Right ventricle myocardium superior (tissue), 1 donor: Measurements from ENCODE around the gene MAP2K6. TPM values are rescaled to one million over a fixed set of nuclear protein-coding genes. Genes with fewer than 3 reads are reported as not detected.
"Not testable (repeated sequence)": the region's sequence is repeated elsewhere in the genome, so short reads cannot be mapped to it uniquely, and the experiment has no call there.

Source experiments
- ATAC-seq: fragments of 200-7000 bp; cut with Tn5 transposase; one replicate; pipeline ENCODE4 v1.9.1; 2020; ENCODE audit warnings: mild to moderate bottlenecking; ENCODE audit not compliant: poor library complexity
- DNase-seq: peaks from one replicate; pipeline ENCODE4 v3.0.0-alpha.2; 2020
- intact Hi-C: fragments of 100-400 bp; cut with DNase I; formaldehyde crosslinking; loops from one replicate; pipeline ENCODE4 v1.11.2; 2022
- total RNA-seq: library from RNA; stranded (reverse); fragmentation: NEBNext Ultra II Directional; extraction: Animal tissue kit (Norgen Biotek cat#: 25700); gene quantifications from one replicate; pipeline ENCODE4 v1.2.1, GENCODE V29; 2021
- donor health status: DM: no; HTN: yes; CAD: no; lungs with severe emphysema.

MAP2K6 gene
- total RNA-seq, 1 donor from 2014 or later = 2.8 TPM

GRCh38 chr17:69478916-69479315, 64.4 kb downstream of the MAP2K6 start:
- ATAC-seq = no peak
- intact Hi-C loops = no loop called here
- DNase-seq = no peak

GRCh38 chr17:69479756-69480155, 65.3 kb downstream of the MAP2K6 start:
- ATAC-seq, DNase-seq, intact Hi-C loops: not testable (repeated sequence)

- DNase-seq (peak; percentile 50), ATAC-seq (peak; percentile 68)
- intact Hi-C loops = no loop called here
These were observed 65.7 kb downstream of the MAP2K6 start for GRCh38 chr17:69480245-69480644.

- DNase-seq (no peak), ATAC-seq (peak; percentile 93)
- intact Hi-C loops = no loop called here
These were observed 70.8 kb downstream of the MAP2K6 start for GRCh38 chr17:69485251-69485661.

- intact Hi-C loops = no loop called here
- DNase-seq (no peak), ATAC-seq (peak; percentile 34)
These were observed 71.6 kb downstream of the MAP2K6 start for GRCh38 chr17:69485901-69486643.

- DNase-seq (no peak), ATAC-seq (no peak)
- intact Hi-C loops = no loop called here
These were observed 72.5 kb downstream of the MAP2K6 start for GRCh38 chr17:69486779-69487637.

- ATAC-seq (no peak), DNase-seq (no peak)
- intact Hi-C loops = no loop called here
These were observed 74.8 kb downstream of the MAP2K6 start for GRCh38 chr17:69489313-69489712.

DNA sequence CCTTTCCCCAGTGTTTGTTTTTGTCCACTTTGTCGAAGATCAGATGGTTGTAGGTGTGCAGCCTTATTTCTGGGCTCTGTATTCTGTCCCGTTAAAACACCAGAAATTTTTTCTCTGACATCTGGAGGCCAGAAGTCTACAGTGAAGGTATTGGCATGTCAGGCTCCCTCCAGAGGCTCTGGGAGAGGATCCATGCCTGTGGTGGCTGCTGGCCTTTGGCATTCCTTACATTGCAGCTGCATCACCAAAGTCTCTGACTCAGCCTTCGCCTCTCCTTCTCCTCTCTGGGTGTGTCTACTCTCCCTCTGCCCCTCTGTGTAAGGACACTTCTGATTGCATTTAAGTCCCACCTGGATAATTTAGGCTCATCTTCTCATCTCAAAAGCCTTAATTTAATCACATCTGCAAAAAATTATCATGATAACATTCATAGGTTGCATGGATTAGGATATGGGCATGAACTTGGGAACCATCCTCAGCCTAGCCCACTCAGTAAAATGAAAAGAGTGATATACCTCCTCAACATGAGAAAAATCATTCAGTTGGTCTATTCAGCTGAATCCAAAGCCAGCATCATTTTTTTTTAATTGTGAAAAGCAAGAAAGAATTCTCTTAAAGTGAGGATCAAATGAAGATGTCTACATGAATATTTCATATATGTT, 78.0 kb downstream of the MAP2K6 start:
- intact Hi-C loops = no loop called here
- DNase-seq = no peak
- no peak for ATAC-seq

GRCh38 chr17:69495787-69496186, 81.3 kb downstream of the MAP2K6 start:
- intact Hi-C loops = no loop called here
- no peak for ATAC-seq
- no peak for DNase-seq

- intact Hi-C loops = no loop called here
- no peak for ATAC-seq
- DNase-seq = no peak
These were observed 82.7 kb downstream of the MAP2K6 start for GRCh38 chr17:69497161-69497560.

DNA sequence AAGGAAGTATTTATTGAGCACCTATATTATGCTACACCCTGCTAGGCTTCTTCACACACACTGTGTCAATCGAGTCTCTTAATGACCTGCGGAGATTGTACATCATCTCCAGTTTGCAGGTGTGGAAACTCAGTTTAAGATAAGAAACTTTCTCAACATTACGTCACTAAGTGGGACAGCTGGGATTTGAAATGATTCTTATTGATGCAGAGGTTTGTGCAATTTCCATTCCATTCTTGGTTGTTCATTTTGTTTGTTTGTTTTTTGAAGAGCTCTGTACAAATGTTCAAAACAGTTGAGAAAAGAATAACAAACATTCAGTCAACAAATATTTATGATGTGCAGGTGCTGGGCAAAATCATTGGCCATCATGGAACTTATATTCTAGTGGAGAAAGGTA, 84.8 kb downstream of the MAP2K6 start:
- ATAC-seq (no peak), DNase-seq (no peak)
- intact Hi-C loops = no loop called here

DNA sequence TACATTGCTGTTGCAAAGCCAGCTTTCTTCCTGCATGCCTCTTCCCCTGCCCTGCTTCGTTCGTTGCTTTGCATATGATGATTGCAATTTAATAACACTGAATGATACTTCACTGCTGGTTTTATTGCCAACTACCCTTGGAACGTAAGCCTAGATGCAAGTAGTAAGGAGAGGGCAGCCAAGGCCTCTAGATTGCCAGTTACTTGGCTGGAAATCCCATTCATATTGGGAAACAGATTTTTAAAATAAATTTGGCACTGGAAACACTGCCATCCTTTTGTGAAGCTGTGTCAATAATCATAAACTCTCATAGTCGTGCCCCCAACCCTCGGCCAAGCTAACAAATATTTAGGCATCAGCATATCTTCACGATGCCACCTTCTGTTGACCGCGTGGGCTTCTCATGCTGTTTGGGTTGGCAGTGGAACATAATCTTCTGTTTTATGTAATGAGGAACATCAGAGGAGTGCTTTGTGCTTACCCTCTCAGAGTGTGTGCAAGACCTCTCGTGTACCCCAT, 86.5 kb downstream of the MAP2K6 start:
- intact Hi-C loops = loop anchor here (10.0 kb wide), 1 partner anchor 86 kb away; the partner anchor contains the start of gene MAP2K6
- DNase-seq = no peak
- peak; percentile 47 for ATAC-seq

GRCh38 chr17:69501591-69502468, 87.3 kb downstream of the MAP2K6 start:
- ATAC-seq (peak; percentile 78), DNase-seq (no peak)
- intact Hi-C loops = loop anchor here (10.0 kb wide), 1 partner anchor 87 kb away; the partner anchor contains the start of gene MAP2K6

- DNase-seq (no peak), ATAC-seq (no peak)
- intact Hi-C loops = loop anchor here (10.0 kb wide), 1 partner anchor 89 kb away; the partner anchor contains the start of gene MAP2K6
These were observed 89.2 kb downstream of the MAP2K6 start for GRCh38 chr17:69503711-69504110.

DNA sequence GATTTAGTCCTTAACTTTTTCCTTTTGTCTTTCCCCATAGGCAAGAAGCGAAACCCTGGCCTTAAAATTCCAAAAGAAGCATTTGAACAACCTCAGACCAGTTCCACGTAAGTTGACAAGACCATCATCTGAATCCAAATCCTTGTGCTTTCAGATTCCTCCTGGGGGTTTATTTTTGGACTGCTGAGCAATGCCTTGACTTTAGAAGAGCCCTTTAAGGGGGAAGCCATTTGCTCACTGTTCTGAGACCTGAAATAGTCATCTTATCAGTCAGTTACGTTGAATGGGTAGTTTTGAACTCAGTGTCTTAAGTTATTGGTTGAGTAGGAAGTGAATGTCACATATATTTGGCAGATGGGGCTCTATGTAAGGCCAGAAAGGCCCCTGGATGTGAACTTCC, 91.2 kb downstream of the MAP2K6 start:
- DNase-seq (no peak), ATAC-seq (no peak)
- intact Hi-C loops = loop anchor here (10.0 kb wide), 1 partner anchor 91 kb away; the partner anchor contains the start of gene MAP2K6

DNA sequence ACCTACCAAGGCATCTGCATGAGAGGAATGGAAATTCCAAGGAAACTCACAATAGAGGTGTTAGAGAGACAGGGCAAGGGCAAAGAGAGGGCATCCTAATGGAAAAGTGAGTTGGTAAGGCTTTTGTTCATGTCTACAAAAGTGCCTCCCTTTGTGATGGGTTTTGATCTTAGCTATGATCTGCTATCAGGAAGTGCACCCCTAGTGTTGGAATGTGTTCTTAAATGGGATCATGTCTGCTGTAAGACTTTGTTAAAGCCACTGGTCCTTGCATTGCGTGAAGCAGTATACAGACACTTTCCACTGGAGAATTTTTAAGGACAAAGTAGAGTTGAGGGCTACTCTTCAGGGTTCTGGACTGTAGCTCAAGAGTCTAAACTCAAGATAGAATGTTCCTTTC, 92.0 kb downstream of the MAP2K6 start:
- intact Hi-C loops = loop anchor here (10.0 kb wide), 1 partner anchor 92 kb away; the partner anchor contains the start of gene MAP2K6
- no peak for DNase-seq
- ATAC-seq = no peak

DNA sequence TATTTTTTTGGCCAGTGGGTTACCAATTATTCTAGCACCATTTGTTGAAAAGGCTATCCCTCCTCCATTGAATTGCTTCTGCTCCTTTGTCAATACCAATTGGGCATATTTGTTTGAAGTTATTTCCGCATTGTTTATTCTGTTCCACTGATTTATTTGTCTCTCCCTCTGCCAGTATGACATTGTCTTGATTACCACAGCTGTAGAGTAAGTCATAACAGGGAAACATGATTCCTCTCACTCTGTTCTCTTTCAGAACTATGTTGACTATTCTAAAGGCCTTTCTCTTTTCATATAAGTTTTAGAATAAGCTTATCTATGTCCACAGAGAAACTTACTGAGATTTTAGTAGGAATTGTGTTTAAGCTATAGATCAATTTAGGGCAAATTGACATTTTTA, 94.3 kb downstream of the MAP2K6 start:
- intact Hi-C loops = loop anchor here (10.0 kb wide), 1 partner anchor 94 kb away; the partner anchor contains the start of gene MAP2K6
- no peak for DNase-seq
- no peak for ATAC-seq

DNA sequence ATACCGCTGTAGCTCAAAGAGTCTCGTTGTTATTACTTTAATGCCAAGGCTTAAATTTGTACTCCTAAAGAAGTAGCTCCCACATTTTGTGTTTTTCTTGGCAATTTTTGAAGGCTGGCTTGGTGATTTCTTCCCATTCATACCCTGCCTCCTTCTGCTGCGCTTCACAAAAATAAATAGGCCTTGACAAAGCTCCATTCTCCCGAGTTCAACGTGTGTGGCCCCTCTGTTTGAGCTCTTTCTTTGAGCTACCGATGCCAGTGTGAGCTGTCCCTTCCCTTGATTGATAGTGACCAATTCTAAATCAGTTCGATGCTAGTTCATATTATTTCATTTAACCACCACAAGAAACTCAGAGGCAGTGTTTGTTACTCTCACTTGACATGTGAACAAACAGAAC, 96.8 kb downstream of the MAP2K6 start:
- ATAC-seq (no peak), DNase-seq (no peak)
- intact Hi-C loops = no loop called here
